ENCODE results near the gene TIGD1.

DNA sequence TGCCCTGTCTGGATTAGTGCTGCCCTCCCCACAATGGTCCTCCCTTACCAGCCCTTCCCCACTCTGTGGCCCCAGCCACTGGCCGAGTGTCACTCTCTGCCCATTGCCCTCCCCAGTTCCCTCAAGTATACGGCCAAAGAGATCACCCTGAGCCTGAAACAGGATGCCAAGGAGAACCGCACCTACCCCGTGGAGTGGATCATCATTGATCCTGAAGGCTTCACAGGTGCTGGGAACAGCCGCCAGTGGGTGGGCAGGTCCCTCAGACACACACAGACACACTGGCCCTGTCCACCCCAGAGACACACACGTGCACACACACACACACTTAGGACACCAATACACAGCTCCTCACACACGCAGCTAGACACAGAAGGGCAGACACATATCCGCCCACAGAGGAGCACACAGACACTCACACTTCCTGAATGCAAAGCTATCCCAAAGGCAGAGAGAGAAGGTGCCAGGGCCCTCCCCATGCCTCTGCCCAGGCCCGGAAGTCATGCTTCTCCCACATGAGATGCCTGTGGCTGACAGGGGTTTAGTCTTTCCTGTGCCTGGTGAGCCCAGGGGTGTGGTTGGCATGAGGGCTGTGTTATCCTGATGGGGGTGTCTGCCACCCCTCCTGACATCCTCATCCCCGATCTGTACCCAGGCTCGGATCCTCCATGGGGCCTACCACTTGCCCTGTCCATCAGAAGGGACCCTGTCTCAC lies 21.5 kb downstream of the TIGD1 start:
- TF ChIP-seq SIN3A (IDR thresholded peaks at IDR 0.05; ENCODE audit: low read depth) (no peak), RAD21 (IDR thresholded peaks at IDR 0.05; ENCODE audit: low read depth) (no peak)
- TF ChIP-seq, protein P1, sequence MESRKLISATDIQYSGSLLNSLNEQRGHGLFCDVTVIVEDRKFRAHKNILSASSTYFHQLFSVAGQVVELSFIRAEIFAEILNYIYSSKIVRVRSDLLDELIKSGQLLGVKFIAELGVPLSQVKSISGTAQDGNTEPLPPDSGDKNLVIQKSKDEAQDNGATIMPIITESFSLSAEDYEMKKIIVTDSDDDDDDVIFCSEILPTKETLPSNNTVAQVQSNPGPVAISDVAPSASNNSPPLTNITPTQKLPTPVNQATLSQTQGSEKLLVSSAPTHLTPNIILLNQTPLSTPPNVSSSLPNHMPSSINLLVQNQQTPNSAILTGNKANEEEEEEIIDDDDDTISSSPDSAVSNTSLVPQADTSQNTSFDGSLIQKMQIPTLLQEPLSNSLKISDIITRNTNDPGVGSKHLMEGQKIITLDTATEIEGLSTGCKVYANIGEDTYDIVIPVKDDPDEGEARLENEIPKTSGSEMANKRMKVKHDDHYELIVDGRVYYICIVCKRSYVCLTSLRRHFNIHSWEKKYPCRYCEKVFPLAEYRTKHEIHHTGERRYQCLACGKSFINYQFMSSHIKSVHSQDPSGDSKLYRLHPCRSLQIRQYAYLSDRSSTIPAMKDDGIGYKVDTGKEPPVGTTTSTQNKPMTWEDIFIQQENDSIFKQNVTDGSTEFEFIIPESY (IDR thresholded peaks at IDR 0.05; ENCODE audit: extremely low read depth, insufficient replicate concordance, low read length): no peak
